Measurements from ENCODE around the gene JMJD4. TPM values are rescaled to one million over a fixed set of nuclear protein-coding genes. Genes with fewer than 3 reads are reported as not detected.
"Not testable (repeated sequence)": the region's sequence is repeated elsewhere in the genome, so short reads cannot be mapped to it uniquely, and the experiment has no call there.

JMJD4 gene
- total and polyA plus RNA-seq, 7 experiments from 2014 or later, result 12.1 to 36.8 (median 32.3) TPM

DNA sequence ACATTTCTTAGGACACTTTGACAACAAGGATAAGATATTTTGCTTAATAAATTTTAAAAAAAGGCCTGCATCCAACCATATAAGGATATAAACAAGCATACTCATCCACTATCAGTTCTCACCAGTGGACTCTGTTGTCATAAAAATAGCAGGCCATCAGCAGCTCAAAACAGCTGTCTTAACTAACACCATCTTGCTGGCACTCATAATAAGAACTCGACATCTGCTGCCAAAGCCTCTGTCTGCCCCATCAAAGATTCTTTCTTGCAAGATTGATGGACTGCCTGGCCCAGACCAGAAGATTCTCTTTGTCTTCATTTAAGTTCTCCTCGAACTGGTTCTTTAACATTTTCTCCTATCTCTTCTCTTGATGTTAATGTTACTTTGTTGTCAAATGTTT lies 10.1 kb downstream of the JMJD4 start:
- H3K4me3 Mint-ChIP-seq, result no peak overlapping the region
- no peaks in the 10 kb centered on the region for H3K27me3 ChIP-seq (ENCODE audit: control insufficient read depth in 2 of 2, insufficient read depth in 2 of 2, low read length in 2 of 2)

DNA sequence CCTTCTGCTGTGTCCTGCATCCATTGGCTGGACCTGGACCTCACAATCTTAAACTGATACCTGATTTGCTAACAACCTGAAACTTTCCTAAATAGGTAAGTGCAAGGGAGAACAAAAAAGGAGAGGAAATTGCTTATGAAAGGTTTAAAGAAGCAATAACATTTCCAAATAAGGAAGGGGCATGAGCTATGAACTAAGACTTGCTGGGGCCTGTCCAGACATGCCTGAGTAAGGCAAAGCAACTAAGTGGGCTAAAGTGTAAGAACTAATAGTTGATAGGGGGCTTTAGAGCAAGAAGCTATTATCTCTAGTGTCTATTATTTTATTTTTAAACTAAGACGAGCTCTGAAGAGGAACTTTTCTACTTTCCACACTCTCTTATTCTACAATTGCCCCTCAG lies 11.6 kb downstream of the JMJD4 start:
- Histone ChIP-seq H3K36me3 (ENCODE audit: control insufficient read depth in 2 of 3, insufficient read depth in 3 of 3, low read length in 3 of 3) (no peaks in the 10 kb centered on the region), H3K9me3 (ENCODE audit: control insufficient read depth in 2 of 3, low read length in 3 of 3) (peaks cover 0 to 26% (median 0%) of the 10 kb centered on the region in 3 experiments), H3K4me1 (ENCODE audit: control insufficient read depth in 2 of 2, insufficient read depth in 2 of 2, low read length in 2 of 2) (peaks cover 0 to 3% of the 10 kb centered on the region in 2 donors), H3K4me3 (ENCODE audit: low read length) (no peak overlapping the region), H3K27me3 (ENCODE audit: control insufficient read depth in 2 of 2, insufficient read depth in 2 of 2, low read length in 2 of 2) (no peaks in the 10 kb centered on the region), H3K27ac (ENCODE audit: low read depth, low read length) (no peak overlapping the region)
- Mint-ChIP-seq H3K27me3 (peaks cover 0 to 19% (median 8%) of the 10 kb centered on the region in 5 donors), H3K4me1 (peaks cover under 1 to 6% (median 5%) of the 10 kb centered on the region in 7 donors), H3K36me3 (peaks cover 3 to 35% (median 9%) of the 10 kb centered on the region in 5 donors), H3K4me3 (no peak overlapping the region), H3K9me3 (peaks cover 5 to 62% (median 46%) of the 10 kb centered on the region in 11 donors), H3K27ac (peak overlapping the region in 1 of 9 donors; percentile 48)
- intact Hi-C loops (cut with micrococcal nuclease), result no loop called here
- DNase-seq (no peak), ATAC-seq (no peak)
- ChIA-PET POLR2A (no interaction called here), CTCF (no interaction called here)

More for the DNA sequence above, 10.1 kb downstream of the JMJD4 start:
- Mint-ChIP-seq H3K27ac (no peak overlapping the region), H3K36me3 (peaks cover 3 to 24% (median 5%) of the 10 kb centered on the region in 5 donors), H3K27me3 (peaks cover 0 to 19% (median 8%) of the 10 kb centered on the region in 5 donors), H3K9me3 (peaks cover 5 to 46% (median 34%) of the 10 kb centered on the region in 11 donors), H3K4me1 (peaks cover 6 to 20% (median 16%) of the 10 kb centered on the region in 7 donors)
- Histone ChIP-seq H3K27ac (ENCODE audit: low read depth, low read length) (no peak overlapping the region), H3K36me3 (ENCODE audit: control insufficient read depth in 2 of 3, insufficient read depth in 3 of 3, low read length in 3 of 3) (no peaks in the 10 kb centered on the region), H3K4me1 (ENCODE audit: control insufficient read depth in 2 of 2, insufficient read depth in 2 of 2, low read length in 2 of 2) (peaks cover 0 to 10% of the 10 kb centered on the region in 2 donors), H3K4me3 (ENCODE audit: low read length) (no peak overlapping the region), H3K9me3 (ENCODE audit: control insufficient read depth in 2 of 3, low read length in 3 of 3) (peaks cover 0 to 12% (median 0%) of the 10 kb centered on the region in 3 experiments)
- ChIA-PET POLR2A (no interaction called here), CTCF (no interaction called here)
- DNase-seq (no peak), ATAC-seq (no peak)
- intact Hi-C loops (cut with micrococcal nuclease), result loop anchor here (5.0 kb wide), 2 partner anchors 163 to 682 kb away; partner anchors contain the start of genes TRIM11 (in 1 of the 2) and ZNF678 (in 1 of the 2)

DNA sequence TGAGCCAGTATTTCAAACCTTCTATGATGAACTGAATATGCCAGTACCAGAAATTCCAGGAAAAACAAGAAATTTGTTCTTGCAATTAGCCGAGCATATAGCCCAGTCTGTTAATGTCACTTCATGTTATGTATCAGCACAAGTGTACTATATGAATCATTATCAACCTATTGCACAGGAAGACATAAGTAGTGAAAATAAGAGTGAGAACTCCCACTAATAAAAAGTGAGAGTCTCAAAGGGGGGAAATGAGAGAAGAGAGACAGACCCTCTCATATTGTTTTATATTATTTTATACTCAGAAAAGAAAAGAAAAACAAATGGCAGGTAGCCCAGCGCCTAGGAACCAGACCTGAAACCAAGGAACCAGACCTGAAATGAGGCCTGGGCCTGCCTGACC lies 16.2 kb downstream of the JMJD4 start:
- H3K9me3 ChIP-seq (ENCODE audit: control insufficient read depth in 2 of 3, low read length in 3 of 3), result peaks cover 0 to 32% (median 0%) of the 10 kb centered on the region in 3 experiments
- peaks cover 14 to 97% (median 65%) of the 10 kb centered on the region in 11 donors for H3K9me3 Mint-ChIP-seq

DNA sequence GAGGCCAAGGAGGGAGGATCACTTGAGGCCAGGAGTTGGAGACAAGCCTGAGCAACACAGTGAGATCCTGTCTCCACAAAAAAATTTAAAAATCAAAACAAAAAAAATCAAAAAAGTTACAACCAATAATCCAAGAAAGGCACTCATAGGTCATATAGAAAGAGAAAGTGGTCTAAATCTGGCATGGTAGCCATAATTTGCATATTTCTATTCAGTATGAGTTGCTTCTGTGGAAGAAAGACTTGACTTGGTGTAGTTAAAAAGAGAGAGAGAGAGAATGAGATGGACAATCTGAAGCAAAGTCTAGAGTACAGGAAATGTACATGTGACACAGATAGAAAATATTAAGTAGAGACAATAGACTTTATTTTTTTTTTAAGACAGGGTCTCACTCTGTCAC lies 22.5 kb downstream of the JMJD4 start:
- DNase-seq (no peak), ATAC-seq (no peak)
- peaks cover 0 to 7% of the 10 kb centered on the region in 2 donors for H3K4me1 ChIP-seq (ENCODE audit: control insufficient read depth in 2 of 2, insufficient read depth in 2 of 2, low read length in 2 of 2)
- ChIA-PET POLR2A (no interaction called here), CTCF (no interaction called here)
- H3K4me3 Mint-ChIP-seq, result no peak overlapping the region
- peaks cover 0 to 41% (median 10%) of the 10 kb centered on the region in 5 donors for H3K36me3 Mint-ChIP-seq
- H3K27me3 Mint-ChIP-seq, result peaks cover 0 to 18% (median 0%) of the 10 kb centered on the region in 5 donors
- peaks cover 0 to 13% (median 0%) of the 10 kb centered on the region in 3 experiments for H3K9me3 ChIP-seq (ENCODE audit: control insufficient read depth in 2 of 3, low read length in 3 of 3)
- H3K27ac Mint-ChIP-seq, result no peak overlapping the region
- peaks cover 12 to 80% (median 35%) of the 10 kb centered on the region in 11 donors for H3K9me3 Mint-ChIP-seq
- H3K4me3 ChIP-seq (ENCODE audit: low read length), result no peak overlapping the region
- H3K36me3 ChIP-seq (ENCODE audit: control insufficient read depth in 2 of 3, insufficient read depth in 3 of 3, low read length in 3 of 3), result no peaks in the 10 kb centered on the region
- intact Hi-C loops (cut with micrococcal nuclease), result no loop called here
- H3K4me1 Mint-ChIP-seq, result peaks cover 4 to 10% (median 6%) of the 10 kb centered on the region in 7 donors
- H3K27ac ChIP-seq (ENCODE audit: low read depth, low read length), result no peak overlapping the region
- no peaks in the 10 kb centered on the region for H3K27me3 ChIP-seq (ENCODE audit: control insufficient read depth in 2 of 2, insufficient read depth in 2 of 2, low read length in 2 of 2)

More for the DNA sequence above, 16.2 kb downstream of the JMJD4 start:
- Histone ChIP-seq H3K27me3 (ENCODE audit: control insufficient read depth in 2 of 2, insufficient read depth in 2 of 2, low read length in 2 of 2) (no peaks in the 10 kb centered on the region), H3K27ac (ENCODE audit: low read depth, low read length) (no peak overlapping the region), H3K36me3 (ENCODE audit: control insufficient read depth in 2 of 3, insufficient read depth in 3 of 3, low read length in 3 of 3) (no peaks in the 10 kb centered on the region), H3K4me3 (ENCODE audit: low read length) (no peak overlapping the region), H3K4me1 (ENCODE audit: control insufficient read depth in 2 of 2, insufficient read depth in 2 of 2, low read length in 2 of 2) (no peaks in the 10 kb centered on the region)
- intact Hi-C loops (cut with micrococcal nuclease), result no loop called here
- ChIA-PET CTCF (no interaction called here), POLR2A (no interaction called here)
- Mint-ChIP-seq H3K4me3 (no peak overlapping the region), H3K27me3 (peaks cover 0 to 19% (median 0%) of the 10 kb centered on the region in 5 donors), H3K4me1 (no peaks in the 10 kb centered on the region), H3K36me3 (peaks cover 3 to 61% (median 12%) of the 10 kb centered on the region in 5 donors), H3K27ac (no peak overlapping the region)
- ATAC-seq (no peak), DNase-seq (no peak)

DNA sequence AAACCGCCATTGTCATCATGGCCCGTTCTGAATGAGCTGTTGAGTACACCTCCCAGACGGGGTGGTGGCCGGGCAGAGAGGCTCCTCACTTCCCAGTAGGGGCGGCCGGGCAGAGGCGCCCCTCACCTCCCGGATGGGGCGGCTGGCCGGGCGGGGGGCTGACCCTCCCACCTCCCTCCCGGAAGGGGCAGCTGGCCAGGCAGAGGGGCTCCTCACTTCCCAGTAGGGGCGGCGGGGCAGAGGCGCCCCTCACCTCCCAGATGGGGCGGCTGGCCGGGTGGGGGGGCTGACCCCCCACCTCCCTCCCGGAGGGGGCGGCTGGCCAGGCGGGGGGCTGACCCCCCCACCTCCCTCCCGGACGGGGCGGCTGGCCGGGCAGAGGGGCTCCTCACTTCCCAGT lies 24.6 kb downstream of the JMJD4 start:
- Mint-ChIP-seq H3K27me3 (peaks cover 0 to 16% (median 0%) of the 10 kb centered on the region in 5 donors), H3K9me3 (peaks cover 13 to 68% (median 23%) of the 10 kb centered on the region in 11 donors), H3K36me3 (peaks cover 0 to 30% (median 10%) of the 10 kb centered on the region in 5 donors), H3K4me1 (peaks cover 4 to 12% (median 8%) of the 10 kb centered on the region in 7 donors)
- intact Hi-C loops (cut with micrococcal nuclease); H3K4me3 Mint-ChIP-seq; H3K36me3 ChIP-seq (ENCODE audit: control insufficient read depth in 2 of 3, insufficient read depth in 3 of 3, low read length in 3 of 3); H3K27ac Mint-ChIP-seq; ATAC-seq; H3K4me1 ChIP-seq (ENCODE audit: control insufficient read depth in 2 of 2, insufficient read depth in 2 of 2, low read length in 2 of 2); DNase-seq; H3K27ac ChIP-seq (ENCODE audit: low read depth, low read length); POLR2A ChIA-PET; H3K4me3 ChIP-seq (ENCODE audit: low read length); H3K27me3 ChIP-seq (ENCODE audit: control insufficient read depth in 2 of 2, insufficient read depth in 2 of 2, low read length in 2 of 2); CTCF ChIA-PET: not testable (repeated sequence)
- H3K9me3 ChIP-seq (ENCODE audit: control insufficient read depth in 2 of 3, low read length in 3 of 3), result peaks cover 0 to 13% (median 0%) of the 10 kb centered on the region in 3 experiments

DNA sequence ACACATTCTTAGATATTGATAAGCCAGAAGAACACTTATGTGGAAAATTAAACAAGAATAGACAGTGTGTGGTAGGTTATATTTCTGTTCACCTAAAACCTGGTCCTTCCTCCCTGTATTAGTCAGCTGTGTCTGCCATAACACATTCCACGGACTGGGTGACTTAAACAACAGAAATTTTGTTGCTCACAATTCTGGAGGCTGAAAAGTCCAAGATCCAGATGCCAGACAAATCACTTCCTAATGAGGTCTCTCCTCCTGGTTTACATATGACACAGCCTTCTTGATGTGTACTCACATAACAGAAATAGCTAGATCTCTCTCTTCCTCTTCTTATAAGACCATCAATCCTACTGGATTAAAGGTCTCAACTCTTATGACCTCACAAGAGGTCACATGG lies 25.7 kb downstream of the JMJD4 start:
- Histone ChIP-seq H3K4me1 (ENCODE audit: control insufficient read depth in 2 of 2, insufficient read depth in 2 of 2, low read length in 2 of 2) (peaks cover 0 to 7% of the 10 kb centered on the region in 2 donors), H3K27me3 (ENCODE audit: control insufficient read depth in 2 of 2, insufficient read depth in 2 of 2, low read length in 2 of 2) (no peaks in the 10 kb centered on the region), H3K36me3 (ENCODE audit: control insufficient read depth in 2 of 3, insufficient read depth in 3 of 3, low read length in 3 of 3) (no peaks in the 10 kb centered on the region), H3K27ac (ENCODE audit: low read depth, low read length) (no peak overlapping the region), H3K4me3 (ENCODE audit: low read length) (no peak overlapping the region), H3K9me3 (ENCODE audit: control insufficient read depth in 2 of 3, low read length in 3 of 3) (peaks cover 0 to 9% (median 0%) of the 10 kb centered on the region in 3 experiments)
- intact Hi-C loops (cut with micrococcal nuclease), result no loop called here
- CTCF ChIA-PET, result no interaction called here
- DNase-seq, result no peak
- H3K27me3 Mint-ChIP-seq, result peaks cover 0 to 13% (median 0%) of the 10 kb centered on the region in 5 donors
- ATAC-seq, result no peak
- POLR2A ChIA-PET, result no interaction called here
- no peak overlapping the region for H3K4me3 Mint-ChIP-seq
- H3K36me3 Mint-ChIP-seq, result peaks cover 0 to 20% (median 6%) of the 10 kb centered on the region in 5 donors
- H3K4me1 Mint-ChIP-seq, result peaks cover 4 to 12% (median 8%) of the 10 kb centered on the region in 7 donors
- H3K9me3 Mint-ChIP-seq, result peaks cover 9 to 59% (median 25%) of the 10 kb centered on the region in 11 donors
- no peak overlapping the region for H3K27ac Mint-ChIP-seq

DNA sequence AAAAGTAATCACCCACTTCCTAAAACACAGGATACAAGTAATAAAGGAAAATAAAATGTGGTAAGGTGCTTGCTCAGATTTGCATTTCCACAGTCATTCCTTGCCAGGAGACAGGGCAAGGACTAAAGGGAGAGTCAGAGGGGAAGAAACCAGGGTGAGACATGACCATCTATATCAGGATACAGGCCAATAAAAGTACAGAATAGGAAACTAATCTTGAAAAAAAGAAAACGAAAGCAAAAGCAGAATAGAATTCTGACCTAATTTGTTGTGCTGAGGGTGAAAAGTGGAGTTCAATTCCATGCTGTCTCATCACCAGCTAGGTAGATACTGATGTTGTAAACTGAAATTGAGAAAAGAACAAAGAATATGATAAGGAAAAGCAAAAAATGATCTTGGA lies 27.3 kb downstream of the JMJD4 start:
- no peaks in the 10 kb centered on the region for H3K9me3 ChIP-seq (ENCODE audit: control insufficient read depth in 2 of 3, low read length in 3 of 3)
- peak overlapping the region in 3 of 9 donors; percentile 20 to 53 (median 37) for H3K27ac Mint-ChIP-seq
- peaks cover 3 to 66% (median 30%) of the 10 kb centered on the region in 11 donors for H3K9me3 Mint-ChIP-seq
- H3K27me3 Mint-ChIP-seq, result peaks cover 0 to 13% (median 0%) of the 10 kb centered on the region in 5 donors
- no peaks in the 10 kb centered on the region for H3K36me3 ChIP-seq (ENCODE audit: control insufficient read depth in 2 of 3, insufficient read depth in 3 of 3, low read length in 3 of 3)
- H3K4me1 Mint-ChIP-seq, result peaks cover 4 to 12% (median 8%) of the 10 kb centered on the region in 7 donors
- H3K4me1 ChIP-seq (ENCODE audit: control insufficient read depth in 2 of 2, insufficient read depth in 2 of 2, low read length in 2 of 2), result peaks cover 0 to 7% of the 10 kb centered on the region in 2 donors
- ChIA-PET CTCF (no interaction called here), POLR2A (no interaction called here)
- H3K4me3 Mint-ChIP-seq, result peak overlapping the region in 8 of 10 donors; percentile 17 to 65 (median 44)
- H3K27me3 ChIP-seq (ENCODE audit: control insufficient read depth in 2 of 2, insufficient read depth in 2 of 2, low read length in 2 of 2), result no peaks in the 10 kb centered on the region
- H3K36me3 Mint-ChIP-seq, result peaks cover 0 to 28% (median 6%) of the 10 kb centered on the region in 5 donors
- intact Hi-C loops (cut with micrococcal nuclease), result no loop called here
- DNase-seq (no peak), ATAC-seq (no peak)
- no peak overlapping the region for H3K4me3 ChIP-seq (ENCODE audit: low read length)
- no peak overlapping the region for H3K27ac ChIP-seq (ENCODE audit: low read depth, low read length)

All from naive thymus-derived CD4-positive, alpha-beta T cell (primary cell).